Measurements from ENCODE around the gene KLHL9. TPM values are rescaled to one million over a fixed set of nuclear protein-coding genes. Genes with fewer than 3 reads are reported as not detected.

KLHL9 gene
- total RNA-seq, 4 donors from 2014 or later: 12.0 to 17.8 (median 15.3) TPM

DNA sequence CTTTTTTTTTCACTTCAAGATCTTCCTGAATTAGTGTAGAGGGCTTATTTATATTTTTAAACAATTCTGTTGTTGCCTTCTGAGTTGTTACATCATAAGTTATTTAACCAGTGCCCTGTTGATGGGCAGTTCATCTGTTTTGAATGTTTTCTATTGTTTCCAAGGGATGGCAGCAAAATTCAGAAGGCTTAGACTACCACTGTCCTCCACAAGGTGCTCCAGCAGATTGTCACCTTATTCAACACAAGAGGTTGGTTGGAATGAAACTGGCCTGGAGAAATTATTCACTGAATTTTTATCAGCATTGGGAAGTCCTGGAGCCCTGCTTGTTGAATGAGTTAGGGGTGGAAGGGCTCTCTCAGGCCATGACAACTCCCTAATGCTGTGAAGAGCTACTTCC is 1.3 kb upstream of the KLHL9 start:
- H3K4me3 ChIP-seq (ENCODE audit: low read depth, poor library complexity, severe bottlenecking): no peak overlapping the region
- TF ChIP-seq, protein P1, sequence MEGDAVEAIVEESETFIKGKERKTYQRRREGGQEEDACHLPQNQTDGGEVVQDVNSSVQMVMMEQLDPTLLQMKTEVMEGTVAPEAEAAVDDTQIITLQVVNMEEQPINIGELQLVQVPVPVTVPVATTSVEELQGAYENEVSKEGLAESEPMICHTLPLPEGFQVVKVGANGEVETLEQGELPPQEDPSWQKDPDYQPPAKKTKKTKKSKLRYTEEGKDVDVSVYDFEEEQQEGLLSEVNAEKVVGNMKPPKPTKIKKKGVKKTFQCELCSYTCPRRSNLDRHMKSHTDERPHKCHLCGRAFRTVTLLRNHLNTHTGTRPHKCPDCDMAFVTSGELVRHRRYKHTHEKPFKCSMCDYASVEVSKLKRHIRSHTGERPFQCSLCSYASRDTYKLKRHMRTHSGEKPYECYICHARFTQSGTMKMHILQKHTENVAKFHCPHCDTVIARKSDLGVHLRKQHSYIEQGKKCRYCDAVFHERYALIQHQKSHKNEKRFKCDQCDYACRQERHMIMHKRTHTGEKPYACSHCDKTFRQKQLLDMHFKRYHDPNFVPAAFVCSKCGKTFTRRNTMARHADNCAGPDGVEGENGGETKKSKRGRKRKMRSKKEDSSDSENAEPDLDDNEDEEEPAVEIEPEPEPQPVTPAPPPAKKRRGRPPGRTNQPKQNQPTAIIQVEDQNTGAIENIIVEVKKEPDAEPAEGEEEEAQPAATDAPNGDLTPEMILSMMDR (IDR thresholded peaks at IDR 0.05): no peak
- no peak for TF ChIP-seq POLR2A (IDR thresholded peaks at IDR 0.05)
- no peak for DNase-seq (ENCODE audit: low spot score in 2 of 2)
- intact Hi-C loops (cut with DNase I; ENCODE audit: low total_unique reads): no loop called here

DNA sequence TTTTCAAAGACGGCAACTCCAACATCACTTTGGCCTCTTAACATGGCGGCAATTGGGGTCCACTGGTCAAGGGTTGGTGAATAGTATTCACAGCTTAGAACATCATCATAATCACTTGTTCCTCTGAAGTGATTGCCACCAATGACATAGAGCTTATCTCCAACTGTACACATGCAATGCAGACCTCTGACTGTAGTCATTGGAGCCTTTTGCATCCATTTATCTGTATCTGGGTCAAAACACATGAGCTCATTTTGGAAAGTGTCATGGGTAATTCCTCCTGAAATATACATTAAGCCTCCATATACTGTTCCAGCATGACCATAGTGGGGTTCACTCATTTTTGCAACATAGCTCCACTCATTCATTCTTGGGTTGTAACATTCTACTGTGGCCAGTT is 2.0 kb downstream of the KLHL9 start:
- 97% methylated on average over 2 of the region's 2 CpGs for WGBS, 2 donors
- no peak overlapping the region for H3K4me3 ChIP-seq (ENCODE audit: low read depth, poor library complexity, severe bottlenecking)
- intact Hi-C loops (cut with DNase I; ENCODE audit: low total_unique reads): no loop called here

GRCh38 chr9:21331676-21332402 is 3.4 kb downstream of the KLHL9 start:
- no peak for DNase-seq (ENCODE audit: low spot score in 2 of 2)
- 37 to 39% methylated on average over 5 of the region's 5 CpGs for WGBS, 2 donors
- no peak overlapping the region for H3K4me3 ChIP-seq (ENCODE audit: low read depth, poor library complexity, severe bottlenecking)
- intact Hi-C loops (cut with DNase I; ENCODE audit: low total_unique reads): no loop called here
- no peak for TF ChIP-seq POLR2A (IDR thresholded peaks at IDR 0.05)
- TF ChIP-seq, protein P1 (IDR thresholded peaks at IDR 0.05): no peak

More for the DNA sequence above, 2.0 kb downstream of the KLHL9 start:
- no peak for DNase-seq (ENCODE audit: low spot score in 2 of 2)
- TF ChIP-seq POLR2A (IDR thresholded peaks at IDR 0.05): no peak
- TF ChIP-seq, protein P1 (IDR thresholded peaks at IDR 0.05): no peak

DNA sequence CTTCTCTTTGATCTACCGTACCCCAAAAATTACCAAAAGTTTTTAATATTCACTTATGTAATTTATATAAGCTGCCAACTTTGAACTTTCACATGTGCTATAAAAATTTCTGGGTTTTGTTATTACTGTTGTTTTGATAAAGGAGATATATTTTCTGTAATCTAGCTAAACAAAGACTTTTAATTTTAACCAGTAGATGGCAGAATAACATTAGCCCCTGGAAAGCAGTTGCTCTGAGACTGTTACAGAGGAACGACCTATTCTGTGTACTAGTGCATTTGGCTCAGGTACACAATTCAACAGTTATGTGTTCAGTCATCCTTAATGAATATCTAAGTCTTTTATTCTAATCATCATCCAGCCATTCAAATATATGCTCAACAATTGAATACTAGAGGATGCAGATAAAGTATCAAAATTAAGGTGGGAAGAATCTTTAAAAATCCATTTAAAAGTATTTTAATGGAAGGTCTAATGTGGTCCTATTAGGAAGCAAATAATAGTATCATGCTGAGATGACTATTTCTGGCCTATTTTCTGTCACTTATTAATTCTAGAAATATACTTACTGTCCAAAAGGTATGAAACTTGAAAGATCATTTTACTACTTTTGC is 8.6 kb downstream of the KLHL9 start:
- intact Hi-C loops (cut with DNase I; ENCODE audit: low total_unique reads): loop anchor here (10.0 kb wide), 2 partner anchors 128 to 458 kb away; no protein-coding TSS in a partner anchor
- DNase-seq (ENCODE audit: low spot score in 2 of 2): no peak
- TF ChIP-seq, protein P1 (IDR thresholded peaks at IDR 0.05): no peak
- TF ChIP-seq POLR2A (IDR thresholded peaks at IDR 0.05): no peak
- 27 to 29% methylated on average over 2 of the region's 2 CpGs for WGBS, 2 donors
- H3K4me3 ChIP-seq (ENCODE audit: low read depth, poor library complexity, severe bottlenecking): no peak overlapping the region

- intact Hi-C loops (cut with DNase I; ENCODE audit: low total_unique reads): loop anchor here (10.0 kb wide), 2 partner anchors 131 to 461 kb away; no protein-coding TSS in a partner anchor
- no peak for DNase-seq (ENCODE audit: low spot score in 2 of 2)
- 67 to 84% methylated on average over 4 of the region's 4 CpGs for WGBS, 2 donors
- no peak for TF ChIP-seq POLR2A (IDR thresholded peaks at IDR 0.05)
- TF ChIP-seq, protein P1 (IDR thresholded peaks at IDR 0.05): no peak
- H3K4me3 ChIP-seq (ENCODE audit: low read depth, poor library complexity, severe bottlenecking): no peak overlapping the region
These were observed 11.2 kb downstream of the KLHL9 start for GRCh38 chr9:21324047-21324446.
